H9 (cell line): ENCODE data around the gene PI4KB. TPM values are rescaled to one million over a fixed set of nuclear protein-coding genes. Genes with fewer than 3 reads are reported as not detected.

Source experiments
- DNase-seq: peaks from one replicate; pipeline ENCODE4 v3.0.0-alpha.2; 2017
- H2AFZ ChIP-seq: one replicate; pipeline ENCODE4 v1.6.1; 2013; ENCODE audit warnings: mild to moderate bottlenecking, low read length, control low read depth, moderate library complexity
- H2AK5ac ChIP-seq: 2 replicates; pipeline ENCODE4 v1.6.1; 2013; ENCODE audit warnings: low read length, control low read depth, mixed read lengths; ENCODE audit not compliant: insufficient read length
- H2BK120ac ChIP-seq: one replicate; pipeline ENCODE4 v1.6.1; 2013; ENCODE audit warnings: low read depth, mild to moderate bottlenecking, low read length, control low read depth, inconsistent platforms; ENCODE audit not compliant: poor library complexity, severe bottlenecking
- H2BK12ac ChIP-seq: 2 replicates; pipeline ENCODE4 v1.6.1; 2013; ENCODE audit warnings: low read length, control low read depth, mixed read lengths, low read depth; ENCODE audit not compliant: insufficient read length
- H2BK15ac ChIP-seq: 2 replicates; pipeline ENCODE4 v1.6.1; 2013; ENCODE audit warnings: low read depth, low read length, control low read depth
- H2BK20ac ChIP-seq: one replicate; pipeline ENCODE4 v1.6.1; 2013; ENCODE audit warnings: low read depth, mild to moderate bottlenecking, low read length, control low read depth, inconsistent platforms; ENCODE audit not compliant: poor library complexity, severe bottlenecking
- H2BK5ac ChIP-seq: 2 replicates; pipeline ENCODE4 v1.6.1; 2013; ENCODE audit warnings: low read length, control low read depth, mixed read lengths; ENCODE audit not compliant: insufficient read length
- H3K14ac ChIP-seq: 2 replicates; pipeline ENCODE4 v1.6.1; 2013; ENCODE audit warnings: low read length, control low read depth; ENCODE audit not compliant: insufficient read depth
- H3K18ac ChIP-seq: 2 replicates; pipeline ENCODE4 v1.6.1; 2013; ENCODE audit warnings: low read depth, mild to moderate bottlenecking, mixed read lengths, low read length, control low read depth; ENCODE audit not compliant: insufficient read length
- H3K23ac ChIP-seq: 2 replicates; pipeline ENCODE4 v1.6.1; 2013; ENCODE audit warnings: low read length, control low read depth, mixed read lengths, low read depth; ENCODE audit not compliant: insufficient read length
- H3K23me2 ChIP-seq: 2 replicates; pipeline ENCODE4 v1.6.1; 2013; ENCODE audit warnings: low read depth, mild to moderate bottlenecking, mixed read lengths, low read length, control low read depth; ENCODE audit not compliant: insufficient read length, poor library complexity, severe bottlenecking
- H3K27ac ChIP-seq: 2 replicates; pipeline ENCODE4 v1.5.1; 2013; ENCODE audit warnings: low read length, control low read depth, mixed read lengths, low read depth; ENCODE audit not compliant: insufficient read length
- H3K27me3 ChIP-seq: 2 replicates; pipeline ENCODE4 v1.6.1; 2013; ENCODE audit warnings: low read length, control low read depth, inconsistent platforms; ENCODE audit not compliant: insufficient read depth
- H3K4ac ChIP-seq: 2 replicates; pipeline ENCODE4 v1.6.1; 2013; ENCODE audit warnings: low read depth, mild to moderate bottlenecking, control low read depth, inconsistent platforms, low read length, moderate library complexity
- H3K4me1 ChIP-seq: 2 replicates; pipeline ENCODE4 v1.6.1; 2013; ENCODE audit warnings: low read length, control low read depth, inconsistent platforms; ENCODE audit not compliant: insufficient read depth
- H3K4me2 ChIP-seq: 2 replicates; pipeline ENCODE4 v1.6.1; 2013; ENCODE audit warnings: low read length, control low read depth, mixed read lengths; ENCODE audit not compliant: insufficient read length, insufficient read depth
- H3K56ac ChIP-seq: 2 replicates; pipeline ENCODE4 v1.6.1; 2013; ENCODE audit warnings: low read depth, mild to moderate bottlenecking, mixed read lengths, low read length, control low read depth; ENCODE audit not compliant: insufficient read length
- H3K79me1 ChIP-seq: 2 replicates; pipeline ENCODE4 v1.6.1; 2013; ENCODE audit warnings: low read depth, mild to moderate bottlenecking, moderate library complexity, low read length, control low read depth, inconsistent platforms; ENCODE audit not compliant: insufficient read depth, poor library complexity, severe bottlenecking
- H3K79me2 ChIP-seq: 2 replicates; pipeline ENCODE4 v1.6.1; 2013; ENCODE audit warnings: low read length, control low read depth, inconsistent platforms; ENCODE audit not compliant: insufficient read depth
- H3K9ac ChIP-seq: 2 replicates; pipeline ENCODE4 v1.6.1; 2013; ENCODE audit warnings: low read length, control low read depth, mixed read lengths; ENCODE audit not compliant: insufficient read length; ENCODE audit errors: extremely low read depth
- H3K9me3 ChIP-seq: one replicate; pipeline ENCODE4 v1.6.1; 2013; ENCODE audit warnings: low read depth, low read length, inconsistent platforms; ENCODE audit not compliant: control insufficient read depth
- H3T11ph ChIP-seq: one replicate; pipeline ENCODE4 v1.6.1; 2013; ENCODE audit warnings: mild to moderate bottlenecking, low read length, control low read depth, inconsistent platforms
- H4K20me1 ChIP-seq: one replicate; pipeline ENCODE4 v1.6.1; 2013; ENCODE audit not compliant: control insufficient read depth, insufficient read length, insufficient read depth
- H4K5ac ChIP-seq: 2 replicates; pipeline ENCODE4 v1.6.1; 2013; ENCODE audit warnings: low read depth, mild to moderate bottlenecking, mixed read lengths, low read length, control low read depth; ENCODE audit not compliant: insufficient read length
- H4K8ac ChIP-seq: replicated peaks from 2 replicates; pipeline ENCODE4 v1.6.1; 2013; ENCODE audit warnings: low read length, control low read depth, mixed read lengths, low read depth; ENCODE audit not compliant: insufficient read length
- H4K91ac ChIP-seq: 2 replicates; pipeline ENCODE4 v1.6.1; 2013; ENCODE audit warnings: low read depth, mild to moderate bottlenecking, moderate library complexity, mixed read lengths, low read length, control low read depth; ENCODE audit not compliant: insufficient read length
- H3K27ac Mint-ChIP-seq, 3 experiments: 2 replicates in 2 of 3; 3 replicates in 1 of 3; pipeline ENCODE4 v1.8.0; 2020 to 2021; ENCODE audit warnings: mixed read lengths in 3 of 3, mild to moderate bottlenecking in 1 of 3, moderate library complexity in 1 of 3
- H3K27me3 Mint-ChIP-seq: 2 replicates; pipeline ENCODE4 v1.8.0; 2021; ENCODE audit warnings: low read depth, mild to moderate bottlenecking, moderate library complexity, mixed read lengths
- H3K36me3 Mint-ChIP-seq, 3 experiments: 2 replicates in 2 of 3; 3 replicates in 1 of 3; pipeline ENCODE4 v1.8.0; 2020 to 2021; ENCODE audit warnings: low read depth in 3 of 3, mixed read lengths in 3 of 3; ENCODE audit not compliant: insufficient read depth in 1 of 3
- H3K4me1 Mint-ChIP-seq, 2 experiments: 2 replicates each; pipeline ENCODE4 v1.8.0; 2020; ENCODE audit warnings: mixed read lengths in 2 of 2
- H3K4me3 Mint-ChIP-seq, 2 experiments: 2 replicates in 1 of 2; 3 replicates in 1 of 2; pipeline ENCODE4 v1.8.0; 2020 to 2021; ENCODE audit warnings: mild to moderate bottlenecking in 2 of 2, mixed read lengths in 2 of 2, moderate library complexity in 1 of 2
- H3K9me3 Mint-ChIP-seq, 2 experiments: 2 replicates in 1 of 2; 3 replicates in 1 of 2; pipeline ENCODE4 v1.8.0; 2020; ENCODE audit warnings: mild to moderate bottlenecking in 2 of 2, mixed read lengths in 2 of 2, moderate library complexity in 1 of 2
- CTCF ChIP-seq: fragments of 200-600 bp; sonication (generic); conservative IDR thresholded peaks from 3 replicates; pipeline ENCODE4 v1.8.0; 2021; ENCODE audit warnings: antibody characterized with exemption, mild to moderate bottlenecking
- WGBS: extraction: QIAGEN DNeasy Blood & Tissue Kit; methylation state at CpG from one replicate; pipeline ENCODE4 v1.1.7; 2013; ENCODE audit warnings: missing lambda C conversion rate, low lambda C conversion rate, mixed read lengths; ENCODE audit not compliant: insufficient read length; ENCODE audit errors: extremely low coverage; 5-methylcytosine and 5-hydroxymethylcytosine counted together
- total RNA-seq: library from RNA; stranded (reverse); gene quantifications from 2 replicates; pipeline ENCODE4 v1.2.1, GENCODE V29; 2021

PI4KB gene
- total RNA-seq, 1 experiment from 2014 or later, result 39.1 TPM

GRCh38 chr1:151334822-151335221 lies 7.6 kb upstream of the PI4KB start:
- Histone ChIP-seq H2BK12ac (no peak overlapping the region), H2BK5ac (no peak overlapping the region), H3K4me1 (no peaks in the 10 kb centered on the region), H3K23me2 (no peaks in the 10 kb centered on the region), H3K27me3 (no peaks in the 10 kb centered on the region), H2AK5ac (no peak overlapping the region), H4K8ac (no peak overlapping the region), H3K56ac (no peak overlapping the region), H3K4ac (no peak overlapping the region), H3K18ac (no peak overlapping the region), H2AFZ (no peak overlapping the region), H2BK120ac (no peak overlapping the region), H3K79me2 (no peaks in the 10 kb centered on the region), H4K20me1 (no peaks in the 10 kb centered on the region), H4K91ac (no peak overlapping the region), H3K4me2 (no peak overlapping the region), H3T11ph (no peak overlapping the region), H3K23ac (no peak overlapping the region), H3K9ac (no peak overlapping the region), H2BK20ac (no peak overlapping the region), H3K27ac (no peak overlapping the region), H3K79me1 (no peaks in the 10 kb centered on the region), H2BK15ac (no peak overlapping the region), H3K9me3 (no peaks in the 10 kb centered on the region), H3K14ac (no peak overlapping the region), H4K5ac (no peak overlapping the region)
- no peak overlapping the region for H3K27ac Mint-ChIP-seq
- 100% methylated on average over 1 of the region's 5 CpGs for WGBS
- H3K4me1 Mint-ChIP-seq, result no peaks in the 10 kb centered on the region
- peaks cover 3% of the 10 kb centered on the region; the same call in 1 of the 2 replicates for H3K27me3 Mint-ChIP-seq
- TF ChIP-seq CTCF, result no peak
- H3K36me3 Mint-ChIP-seq, result no peaks in the 10 kb centered on the region; a peak in 1 of 7 replicates
- no peak for DNase-seq
- no peak overlapping the region for H3K4me3 Mint-ChIP-seq
- no peaks in the 10 kb centered on the region for H3K9me3 Mint-ChIP-seq
